Astrocyte of the spinal cord (primary cell): ENCODE data around the gene DHRS13.

Source experiments
- DNase-seq: peaks from one replicate; pipeline ENCODE4 v3.0.0; 2011; ENCODE audit warnings: low read depth, low spot score
- H3K4me3 ChIP-seq: 2 replicates; pipeline ENCODE4 v1.5.1; 2011; ENCODE audit warnings: low read depth, mild to moderate bottlenecking, low read length, moderate library complexity
- in situ Hi-C: cut with HindIII; loops from 2 replicates; pipeline ENCODE4 v1.10.0; 2017; ENCODE audit warnings: low sequenced_read_pairs
- TF ChIP-seq, protein P1 (sequence below): IDR thresholded peaks from 2 replicates; pipeline ENCODE4 v1.5.1; 2012; ENCODE audit warnings: low read depth, mild to moderate bottlenecking, low read length, inconsistent platforms

Gene DHRS13

GRCh38 chr17:28912281-28912937 is 9.5 kb upstream of the DHRS13 start:
- no peak overlapping the region for H3K4me3 ChIP-seq
- in situ Hi-C loops, result no loop called here
- DNase-seq, result no peak

GRCh38 chr17:28911411-28912045 is 8.6 kb upstream of the DHRS13 start:
- TF ChIP-seq, protein P1, sequence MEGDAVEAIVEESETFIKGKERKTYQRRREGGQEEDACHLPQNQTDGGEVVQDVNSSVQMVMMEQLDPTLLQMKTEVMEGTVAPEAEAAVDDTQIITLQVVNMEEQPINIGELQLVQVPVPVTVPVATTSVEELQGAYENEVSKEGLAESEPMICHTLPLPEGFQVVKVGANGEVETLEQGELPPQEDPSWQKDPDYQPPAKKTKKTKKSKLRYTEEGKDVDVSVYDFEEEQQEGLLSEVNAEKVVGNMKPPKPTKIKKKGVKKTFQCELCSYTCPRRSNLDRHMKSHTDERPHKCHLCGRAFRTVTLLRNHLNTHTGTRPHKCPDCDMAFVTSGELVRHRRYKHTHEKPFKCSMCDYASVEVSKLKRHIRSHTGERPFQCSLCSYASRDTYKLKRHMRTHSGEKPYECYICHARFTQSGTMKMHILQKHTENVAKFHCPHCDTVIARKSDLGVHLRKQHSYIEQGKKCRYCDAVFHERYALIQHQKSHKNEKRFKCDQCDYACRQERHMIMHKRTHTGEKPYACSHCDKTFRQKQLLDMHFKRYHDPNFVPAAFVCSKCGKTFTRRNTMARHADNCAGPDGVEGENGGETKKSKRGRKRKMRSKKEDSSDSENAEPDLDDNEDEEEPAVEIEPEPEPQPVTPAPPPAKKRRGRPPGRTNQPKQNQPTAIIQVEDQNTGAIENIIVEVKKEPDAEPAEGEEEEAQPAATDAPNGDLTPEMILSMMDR, result no peak
- DNase-seq, result no peak
- in situ Hi-C loops, result no loop called here
- no peak overlapping the region for H3K4me3 ChIP-seq

More at GRCh38 chr17:28912281-28912937, 9.5 kb upstream of the DHRS13 start:
- TF ChIP-seq, protein P1, result peak; percentile 38

DNA sequence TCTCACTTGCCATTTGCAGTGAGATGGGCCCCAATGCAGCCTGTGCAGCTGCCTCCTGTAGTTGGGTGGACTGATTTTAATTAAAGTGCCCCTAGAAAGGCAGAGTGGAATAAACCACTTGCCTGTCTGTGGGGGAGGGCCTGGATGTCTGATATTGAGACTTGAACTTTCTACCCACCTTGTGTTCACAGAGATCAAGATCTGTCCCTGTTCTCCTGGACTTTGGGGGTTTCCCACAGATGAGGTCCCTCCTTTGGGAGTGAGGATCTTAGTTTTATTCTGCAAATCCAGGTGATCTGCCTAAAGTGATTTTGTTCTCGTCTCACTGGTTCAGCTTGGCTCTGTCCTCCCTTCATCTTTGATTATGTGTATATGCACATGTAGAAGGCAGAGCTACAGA is 7.7 kb upstream of the DHRS13 start:
- no peak overlapping the region for H3K4me3 ChIP-seq
- DNase-seq, result no peak
- TF ChIP-seq, protein P1, result no peak
- in situ Hi-C loops, result no loop called here

DNA sequence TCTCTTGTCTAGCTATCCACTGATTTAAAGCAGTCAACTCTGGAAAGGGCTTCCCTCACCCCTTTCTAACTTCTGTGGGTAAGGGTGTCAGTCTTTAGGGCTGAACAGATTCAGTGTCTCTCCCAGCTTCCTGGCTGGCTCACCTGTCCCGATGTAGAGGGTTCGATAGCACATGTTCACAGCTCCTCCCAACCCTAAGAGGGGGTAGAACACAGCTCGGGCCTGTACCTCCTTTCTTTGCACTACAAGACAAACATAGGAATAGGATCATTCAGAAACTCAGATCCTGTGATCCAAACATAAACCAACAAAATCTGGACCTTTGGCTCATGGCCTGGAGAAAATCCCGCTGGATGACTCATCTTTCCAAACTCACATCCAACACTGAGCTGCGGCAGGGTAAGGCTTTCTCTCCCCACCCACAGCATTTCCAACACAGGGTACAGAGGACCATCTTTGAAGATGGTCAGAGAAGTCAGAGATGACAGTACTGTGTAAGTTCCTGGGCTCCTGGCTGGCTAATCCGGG is 5.8 kb upstream of the DHRS13 start:
- DNase-seq, result peak; percentile 65
- TF ChIP-seq, protein P1, result no peak
- no peak overlapping the region for H3K4me3 ChIP-seq
- in situ Hi-C loops, result no loop called here

- DNase-seq, result no peak
- TF ChIP-seq, protein P1, result no peak
- in situ Hi-C loops, result no loop called here
- no peak overlapping the region for H3K4me3 ChIP-seq
Measured at GRCh38 chr17:28907709-28908475, 5.0 kb upstream of the DHRS13 start.

DNA sequence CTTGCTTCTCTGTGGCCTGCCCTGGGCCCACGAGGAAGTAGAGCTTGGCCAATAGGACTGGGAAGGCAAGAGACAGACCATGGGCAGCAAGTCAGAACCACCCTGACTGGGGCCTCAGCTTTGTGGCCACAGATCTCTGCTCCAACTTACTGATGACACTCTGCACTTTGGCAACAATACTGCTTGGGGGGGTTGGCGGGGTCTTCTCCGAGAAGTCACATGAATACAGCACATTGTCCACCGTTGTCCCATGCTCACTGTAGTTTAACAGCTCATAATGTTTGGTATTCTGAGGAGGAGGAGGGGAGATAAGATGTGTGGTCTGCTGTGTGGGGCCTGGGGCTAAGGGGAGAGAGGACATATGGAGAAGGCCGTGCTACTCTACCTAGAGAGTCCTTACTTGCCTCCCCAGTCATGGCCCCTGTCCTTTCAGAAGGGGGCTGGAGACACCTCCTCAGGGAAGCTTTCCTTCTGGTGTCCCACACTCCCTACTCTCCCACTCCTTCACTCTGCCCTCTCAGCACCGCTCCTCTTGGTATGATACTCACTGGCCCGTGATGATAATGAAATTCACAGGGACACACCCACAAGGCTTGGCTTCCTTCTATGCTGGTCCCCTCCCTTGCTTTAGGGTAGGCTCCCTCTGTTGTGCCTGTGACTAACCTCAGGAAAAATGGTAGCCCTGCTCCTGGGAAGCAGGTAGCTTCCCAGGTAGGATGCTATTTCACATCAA is 4.0 kb upstream of the DHRS13 start:
- TF ChIP-seq, protein P1, result no peak
- in situ Hi-C loops, result no loop called here
- no peak overlapping the region for H3K4me3 ChIP-seq
- no peak for DNase-seq
